ENCODE results near the gene RYR2.

DNA sequence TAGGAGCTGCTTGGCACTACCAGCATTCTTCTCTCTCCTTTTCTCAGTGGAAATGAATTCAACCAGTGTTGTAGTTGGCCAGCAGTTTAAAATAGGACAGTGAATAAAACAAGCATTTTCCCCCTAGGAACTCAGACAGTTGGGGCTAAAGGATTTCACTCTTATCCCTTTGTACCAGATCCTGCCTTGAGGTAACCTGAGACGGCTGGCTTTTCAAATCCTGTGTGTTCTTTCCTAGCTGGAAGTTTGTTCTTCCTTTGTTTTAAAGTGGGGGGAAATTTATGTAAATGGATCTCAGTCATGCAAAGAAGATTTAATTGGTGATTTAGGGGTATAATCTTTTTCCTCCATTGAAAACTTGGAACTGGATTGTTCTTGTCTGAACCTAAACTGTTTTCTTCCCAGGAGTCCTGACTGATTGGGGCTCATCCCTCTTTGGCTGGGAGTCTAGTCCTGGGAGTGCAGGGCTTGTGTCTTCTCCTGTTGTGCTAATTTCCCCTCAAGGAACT lies 825.5 kb downstream of the RYR2 start:
- TF ChIP-seq BACH1 (IDR thresholded peaks at IDR 0.05; ENCODE audit: low read length) (no peak), TCF12 (IDR thresholded peaks at IDR 0.05; ENCODE audit: low read depth, low read length) (no peak), POLR2AphosphoS5 (IDR thresholded peaks at IDR 0.05; ENCODE audit: low read depth, low read length) (no peak), TAF1 (IDR thresholded peaks at IDR 0.05; ENCODE audit: low read depth, low read length) (no peak), RNF2 (IDR thresholded peaks at IDR 0.05; ENCODE audit: borderline replicate concordance, low read depth, low read length, missing control alignments, poor library complexity, severe bottlenecking) (no peak), EP300 (IDR thresholded peaks at IDR 0.05; ENCODE audit: borderline replicate concordance in 1 of 2, low read depth in 2 of 2, low read length in 2 of 2) (no peak), EGR1 (IDR thresholded peaks at IDR 0.05; ENCODE audit: borderline replicate concordance, low read depth, low read length) (no peak), POLR2A (IDR thresholded peaks at IDR 0.05; ENCODE audit: control extremely low read depth in 1 of 2, low read depth in 2 of 2, low read length in 2 of 2) (no peak), KDM5A (IDR thresholded peaks at IDR 0.05; ENCODE audit: low read length) (no peak)
- TF ChIP-seq, protein P1, sequence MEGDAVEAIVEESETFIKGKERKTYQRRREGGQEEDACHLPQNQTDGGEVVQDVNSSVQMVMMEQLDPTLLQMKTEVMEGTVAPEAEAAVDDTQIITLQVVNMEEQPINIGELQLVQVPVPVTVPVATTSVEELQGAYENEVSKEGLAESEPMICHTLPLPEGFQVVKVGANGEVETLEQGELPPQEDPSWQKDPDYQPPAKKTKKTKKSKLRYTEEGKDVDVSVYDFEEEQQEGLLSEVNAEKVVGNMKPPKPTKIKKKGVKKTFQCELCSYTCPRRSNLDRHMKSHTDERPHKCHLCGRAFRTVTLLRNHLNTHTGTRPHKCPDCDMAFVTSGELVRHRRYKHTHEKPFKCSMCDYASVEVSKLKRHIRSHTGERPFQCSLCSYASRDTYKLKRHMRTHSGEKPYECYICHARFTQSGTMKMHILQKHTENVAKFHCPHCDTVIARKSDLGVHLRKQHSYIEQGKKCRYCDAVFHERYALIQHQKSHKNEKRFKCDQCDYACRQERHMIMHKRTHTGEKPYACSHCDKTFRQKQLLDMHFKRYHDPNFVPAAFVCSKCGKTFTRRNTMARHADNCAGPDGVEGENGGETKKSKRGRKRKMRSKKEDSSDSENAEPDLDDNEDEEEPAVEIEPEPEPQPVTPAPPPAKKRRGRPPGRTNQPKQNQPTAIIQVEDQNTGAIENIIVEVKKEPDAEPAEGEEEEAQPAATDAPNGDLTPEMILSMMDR (IDR thresholded peaks at IDR 0.05; ENCODE audit: control extremely low read depth in 1 of 3, insufficient read depth in 1 of 3, low read depth in 1 of 3, low read length in 3 of 3), result no peak
